HepG2 (cell line): Measurements from ENCODE around the gene C11orf86. TPM values are rescaled to one million over a fixed set of nuclear protein-coding genes. Genes with fewer than 3 reads are reported as not detected.

Experiments
- ARID4A ChIP-seq: sonication (generic); formaldehyde crosslinking; IDR thresholded peaks from 2 replicates; pipeline ENCODE4 v1.5.0; 2020; ENCODE audit warnings: mild to moderate bottlenecking, missing genetic modification reagents, borderline replicate concordance
- GLI4 ChIP-seq: sonication (generic); formaldehyde crosslinking; IDR thresholded peaks from 2 replicates; pipeline ENCODE4 v1.5.1; 2020; ENCODE audit warnings: missing genetic modification reagents, mild to moderate bottlenecking, moderate library complexity, borderline replicate concordance
- KAT2B ChIP-seq: fragments of 150-350 bp; IDR thresholded peaks from 2 replicates; pipeline ENCODE4 v1.6.1; 2014; ENCODE audit warnings: low read depth, low read length, borderline replicate concordance
- KAT8 ChIP-seq: IDR thresholded peaks from 2 replicates; pipeline ENCODE4 v1.6.1; 2016; ENCODE audit warnings: missing genetic modification reagents, missing compliant biosample characterization
- MYNN ChIP-seq: sonication (generic); formaldehyde crosslinking; IDR thresholded peaks from 2 replicates; pipeline ENCODE4 v1.4.0; 2020; ENCODE audit warnings: mild to moderate bottlenecking, low read depth, missing genetic modification reagents
- TFAP4 ChIP-seq: sonication (generic); IDR thresholded peaks from 2 replicates; pipeline ENCODE4 v1.6.1; 2016; ENCODE audit warnings: low read depth, borderline replicate concordance
- ZNF205 ChIP-seq: IDR thresholded peaks from 2 replicates; pipeline ENCODE4 v1.6.1; 2018; ENCODE audit warnings: missing biosample characterization, missing genetic modification reagents
- polyA plus RNA-seq, 8 experiments: library from polyadenylated mRNA; depleted of rRNA in 3 of 8; stranded (reverse) in 7 of 8; unstranded in 1 of 8; fragments of >200 nt; fragmentation: Illumina TruSeq in 4 of 8; extraction: Trizol in 4 of 8; gene quantifications; 2 replicates each; pipeline versions ENCODE4 v1.2.1 to v1.2.3, GENCODE V29; 2011 to 2016; ENCODE audit warnings: low read depth in 4 of 8, missing spikeins in 1 of 8, mixed read lengths in 1 of 8; ENCODE audit not compliant: insufficient read depth in 1 of 8
- total RNA-seq, 5 experiments: library from RNA; depleted of rRNA; stranded (reverse); fragments of >200 nt; fragmentation: Illumina TruSeq; extraction: Trizol; gene quantifications; 2 replicates each; pipeline ENCODE4 v1.2.3, GENCODE V29; 2016; ENCODE audit warnings: low read depth in 1 of 5
- TF ChIP-seq, protein P1 (sequence below): sonication (generic); formaldehyde crosslinking; IDR thresholded peaks from one replicate; pipeline ENCODE4 v1.5.1; 2020; ENCODE audit warnings: mild to moderate bottlenecking, missing genetic modification reagents; ENCODE audit errors: not compliant biosample characterization
- TF ChIP-seq, protein P2 (sequence below): sonication (generic); formaldehyde crosslinking; IDR thresholded peaks from 2 replicates; pipeline ENCODE4 v1.4.0; 2020; ENCODE audit warnings: missing genetic modification reagents, borderline replicate concordance

Gene C11orf86
- total and polyA plus RNA-seq, 2 of the 13 experiments (the other 11 are each of a cell fraction or from before 2014, with no cell fraction given): 0.11 to 0.18 TPM

- TF ChIP-seq GLI4 (CRISPR knock-in tag): no peak; the same call in 1 of the 2 replicates
- TF ChIP-seq, protein P1, sequence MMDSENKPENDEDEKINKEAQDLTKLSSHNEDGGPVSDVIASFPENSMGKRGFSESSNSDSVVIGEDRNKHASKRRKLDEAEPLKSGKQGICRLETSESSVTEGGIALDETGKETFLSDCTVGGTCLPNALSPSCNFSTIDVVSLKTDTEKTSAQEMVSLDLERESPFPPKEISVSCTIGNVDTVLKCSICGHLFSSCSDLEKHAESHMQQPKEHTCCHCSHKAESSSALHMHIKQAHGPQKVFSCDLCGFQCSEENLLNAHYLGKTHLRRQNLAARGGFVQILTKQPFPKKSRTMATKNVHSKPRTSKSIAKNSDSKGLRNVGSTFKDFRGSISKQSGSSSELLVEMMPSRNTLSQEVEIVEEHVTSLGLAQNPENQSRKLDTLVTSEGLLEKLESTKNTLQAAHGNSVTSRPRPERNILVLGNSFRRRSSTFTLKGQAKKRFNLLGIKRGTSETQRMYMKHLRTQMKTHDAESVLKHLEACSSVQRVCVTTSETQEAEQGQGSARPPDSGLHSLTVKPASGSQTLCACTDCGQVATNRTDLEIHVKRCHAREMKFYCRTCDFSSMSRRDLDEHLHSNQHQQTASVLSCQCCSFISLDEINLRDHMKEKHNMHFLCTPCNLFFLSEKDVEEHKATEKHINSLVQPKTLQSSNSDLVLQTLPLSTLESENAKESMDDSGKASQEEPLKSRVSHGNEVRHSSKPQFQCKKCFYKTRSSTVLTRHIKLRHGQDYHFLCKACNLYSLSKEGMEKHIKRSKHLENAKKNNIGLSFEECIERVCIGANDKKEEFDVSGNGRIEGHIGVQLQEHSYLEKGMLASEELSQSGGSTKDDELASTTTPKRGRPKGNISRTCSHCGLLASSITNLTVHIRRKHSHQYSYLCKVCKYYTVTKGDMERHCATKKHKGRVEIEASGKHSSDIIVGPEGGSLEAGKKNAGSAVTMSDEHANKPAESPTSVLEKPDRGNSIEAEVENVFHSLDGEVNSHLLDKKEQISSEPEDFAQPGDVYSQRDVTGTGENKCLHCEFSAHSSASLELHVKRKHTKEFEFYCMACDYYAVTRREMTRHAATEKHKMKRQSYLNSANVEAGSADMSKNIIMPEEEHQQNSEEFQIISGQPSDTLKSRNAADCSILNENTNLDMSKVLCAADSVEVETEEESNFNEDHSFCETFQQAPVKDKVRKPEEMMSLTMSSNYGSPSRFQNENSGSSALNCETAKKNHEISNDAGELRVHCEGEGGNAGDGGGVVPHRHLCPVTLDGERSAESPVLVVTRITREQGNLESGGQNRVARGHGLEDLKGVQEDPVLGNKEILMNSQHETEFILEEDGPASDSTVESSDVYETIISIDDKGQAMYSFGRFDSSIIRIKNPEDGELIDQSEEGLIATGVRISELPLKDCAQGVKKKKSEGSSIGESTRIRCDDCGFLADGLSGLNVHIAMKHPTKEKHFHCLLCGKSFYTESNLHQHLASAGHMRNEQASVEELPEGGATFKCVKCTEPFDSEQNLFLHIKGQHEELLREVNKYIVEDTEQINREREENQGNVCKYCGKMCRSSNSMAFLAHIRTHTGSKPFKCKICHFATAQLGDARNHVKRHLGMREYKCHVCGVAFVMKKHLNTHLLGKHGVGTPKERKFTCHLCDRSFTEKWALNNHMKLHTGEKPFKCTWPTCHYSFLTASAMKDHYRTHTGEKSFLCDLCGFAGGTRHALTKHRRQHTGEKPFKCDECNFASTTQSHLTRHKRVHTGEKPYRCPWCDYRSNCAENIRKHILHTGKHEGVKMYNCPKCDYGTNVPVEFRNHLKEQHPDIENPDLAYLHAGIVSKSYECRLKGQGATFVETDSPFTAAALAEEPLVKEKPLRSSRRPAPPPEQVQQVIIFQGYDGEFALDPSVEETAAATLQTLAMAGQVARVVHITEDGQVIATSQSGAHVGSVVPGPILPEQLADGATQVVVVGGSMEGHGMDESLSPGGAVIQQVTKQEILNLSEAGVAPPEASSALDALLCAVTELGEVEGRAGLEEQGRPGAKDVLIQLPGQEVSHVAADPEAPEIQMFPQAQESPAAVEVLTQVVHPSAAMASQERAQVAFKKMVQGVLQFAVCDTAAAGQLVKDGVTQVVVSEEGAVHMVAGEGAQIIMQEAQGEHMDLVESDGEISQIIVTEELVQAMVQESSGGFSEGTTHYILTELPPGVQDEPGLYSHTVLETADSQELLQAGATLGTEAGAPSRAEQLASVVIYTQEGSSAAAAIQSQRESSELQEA (CRISPR knock-in tag): peak; percentile 94
- TF ChIP-seq ARID4A (CRISPR knock-in tag): peak; percentile 98
- TF ChIP-seq, protein P2, sequence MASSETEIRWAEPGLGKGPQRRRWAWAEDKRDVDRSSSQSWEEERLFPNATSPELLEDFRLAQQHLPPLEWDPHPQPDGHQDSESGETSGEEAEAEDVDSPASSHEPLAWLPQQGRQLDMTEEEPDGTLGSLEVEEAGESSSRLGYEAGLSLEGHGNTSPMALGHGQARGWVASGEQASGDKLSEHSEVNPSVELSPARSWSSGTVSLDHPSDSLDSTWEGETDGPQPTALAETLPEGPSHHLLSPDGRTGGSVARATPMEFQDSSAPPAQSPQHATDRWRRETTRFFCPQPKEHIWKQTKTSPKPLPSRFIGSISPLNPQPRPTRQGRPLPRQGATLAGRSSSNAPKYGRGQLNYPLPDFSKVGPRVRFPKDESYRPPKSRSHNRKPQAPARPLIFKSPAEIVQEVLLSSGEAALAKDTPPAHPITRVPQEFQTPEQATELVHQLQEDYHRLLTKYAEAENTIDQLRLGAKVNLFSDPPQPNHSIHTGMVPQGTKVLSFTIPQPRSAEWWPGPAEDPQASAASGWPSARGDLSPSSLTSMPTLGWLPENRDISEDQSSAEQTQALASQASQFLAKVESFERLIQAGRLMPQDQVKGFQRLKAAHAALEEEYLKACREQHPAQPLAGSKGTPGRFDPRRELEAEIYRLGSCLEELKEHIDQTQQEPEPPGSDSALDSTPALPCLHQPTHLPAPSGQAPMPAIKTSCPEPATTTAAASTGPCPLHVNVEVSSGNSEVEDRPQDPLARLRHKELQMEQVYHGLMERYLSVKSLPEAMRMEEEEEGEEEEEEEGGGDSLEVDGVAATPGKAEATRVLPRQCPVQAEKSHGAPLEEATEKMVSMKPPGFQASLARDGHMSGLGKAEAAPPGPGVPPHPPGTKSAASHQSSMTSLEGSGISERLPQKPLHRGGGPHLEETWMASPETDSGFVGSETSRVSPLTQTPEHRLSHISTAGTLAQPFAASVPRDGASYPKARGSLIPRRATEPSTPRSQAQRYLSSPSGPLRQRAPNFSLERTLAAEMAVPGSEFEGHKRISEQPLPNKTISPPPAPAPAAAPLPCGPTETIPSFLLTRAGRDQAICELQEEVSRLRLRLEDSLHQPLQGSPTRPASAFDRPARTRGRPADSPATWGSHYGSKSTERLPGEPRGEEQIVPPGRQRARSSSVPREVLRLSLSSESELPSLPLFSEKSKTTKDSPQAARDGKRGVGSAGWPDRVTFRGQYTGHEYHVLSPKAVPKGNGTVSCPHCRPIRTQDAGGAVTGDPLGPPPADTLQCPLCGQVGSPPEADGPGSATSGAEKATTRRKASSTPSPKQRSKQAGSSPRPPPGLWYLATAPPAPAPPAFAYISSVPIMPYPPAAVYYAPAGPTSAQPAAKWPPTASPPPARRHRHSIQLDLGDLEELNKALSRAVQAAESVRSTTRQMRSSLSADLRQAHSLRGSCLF: no peak
- no peak for TF ChIP-seq KAT2B
- TF ChIP-seq ZNF205 (CRISPR knock-in tag): no peak
- TF ChIP-seq TFAP4: peak; percentile 98
- no peak for TF ChIP-seq MYNN (CRISPR knock-in tag)
- peak; percentile 82 for TF ChIP-seq KAT8 (CRISPR knock-in tag)
Observed at GRCh38 chr11:66958232-66958955, 16.7 kb upstream of the C11orf86 start, which contains the start of gene PC (continued).
